HepG2 (cell line): ENCODE measurements around the gene VPS37B. TPM values are rescaled to one million over a fixed set of nuclear protein-coding genes. Genes with fewer than 3 reads are reported as not detected.

ENCODE experiments used
- ASH2L ChIP-seq: fragments of 300-600, 200-600 bp; sonication (generic); IDR thresholded peaks from 2 replicates; pipeline ENCODE4 v1.7.0; 2017; ENCODE audit warnings: low read depth, mild to moderate bottlenecking, moderate library complexity, mixed read lengths, low read length; ENCODE audit not compliant: insufficient read length
- BRD4 ChIP-seq: sonication (generic); formaldehyde crosslinking; IDR thresholded peaks from 2 replicates; pipeline ENCODE4 v1.4.0; 2020; ENCODE audit warnings: missing genetic modification reagents
- CREM ChIP-seq, 2 experiments: sonication (generic) in 1 of 2; formaldehyde crosslinking in 1 of 2; IDR thresholded peaks; 2 replicates each; pipeline versions ENCODE4 v1.4.0 to v1.6.1; 2016 to 2020; ENCODE audit warnings: antibody characterized with exemption in 1 of 2, mild to moderate bottlenecking in 1 of 2, missing genetic modification reagents in 1 of 2
- HIC2 ChIP-seq: sonication (generic); formaldehyde crosslinking; IDR thresholded peaks from 2 replicates; pipeline ENCODE4 v1.9.0; 2022; ENCODE audit warnings: low read depth, missing genetic modification reagents
- NR2C2 ChIP-seq: sonication (generic); formaldehyde crosslinking; IDR thresholded peaks from 2 replicates; pipeline ENCODE4 v1.4.0; 2020; ENCODE audit warnings: missing genetic modification reagents, mild to moderate bottlenecking, moderate library complexity, borderline replicate concordance
- NR2F6 ChIP-seq, 2 experiments: IDR thresholded peaks; 2 replicates each; pipeline ENCODE4 v1.6.1; 2016; ENCODE audit warnings: antibody characterized with exemption in 1 of 2, mild to moderate bottlenecking in 1 of 2
- PATZ1 ChIP-seq: sonication (generic); formaldehyde crosslinking; IDR thresholded peaks from 2 replicates; pipeline ENCODE4 v1.4.0; 2020; ENCODE audit warnings: missing genetic modification reagents
- RBAK ChIP-seq: sonication (generic); formaldehyde crosslinking; IDR thresholded peaks from 2 replicates; pipeline ENCODE4 v1.5.1; 2020; ENCODE audit warnings: mild to moderate bottlenecking, missing genetic modification reagents
- SAP130 ChIP-seq: IDR thresholded peaks from 2 replicates; pipeline ENCODE4 v1.6.1; 2016; ENCODE audit warnings: low read depth
- SKIL ChIP-seq: sonication (generic); formaldehyde crosslinking; IDR thresholded peaks from 2 replicates; pipeline ENCODE4 v1.8.0; 2022; ENCODE audit warnings: missing genetic modification reagents, mild to moderate bottlenecking, moderate library complexity, borderline replicate concordance
- ZHX1 ChIP-seq: sonication (generic); formaldehyde crosslinking; IDR thresholded peaks from 2 replicates; pipeline ENCODE4 v1.8.1; 2022; ENCODE audit warnings: low read depth, mild to moderate bottlenecking, missing genetic modification reagents
- ZNF12 ChIP-seq: sonication (generic); formaldehyde crosslinking; IDR thresholded peaks from 2 replicates; pipeline ENCODE4 v1.5.0; 2020; ENCODE audit warnings: missing genetic modification reagents
- ZNF383 ChIP-seq: sonication (generic); formaldehyde crosslinking; IDR thresholded peaks from 2 replicates; pipeline ENCODE4 v1.4.0; 2020; ENCODE audit warnings: missing genetic modification reagents, mild to moderate bottlenecking, borderline replicate concordance
- ZNF44 ChIP-seq: sonication (generic); formaldehyde crosslinking; IDR thresholded peaks from 2 replicates; pipeline ENCODE4 v1.5.1; 2020; ENCODE audit warnings: mild to moderate bottlenecking, missing genetic modification reagents
- ZNF501 ChIP-seq: sonication (generic); formaldehyde crosslinking; IDR thresholded peaks from 2 replicates; pipeline ENCODE4 v1.5.1; 2020; ENCODE audit warnings: mild to moderate bottlenecking, moderate library complexity, missing genetic modification reagents
- ZNF639 ChIP-seq: conservative IDR thresholded peaks from 2 replicates; pipeline ENCODE4 v1.6.1; 2018; ENCODE audit warnings: missing genetic modification reagents
- ZNF746 ChIP-seq: sonication (generic); formaldehyde crosslinking; IDR thresholded peaks from 2 replicates; pipeline ENCODE4 v1.8.0; 2022; ENCODE audit warnings: mild to moderate bottlenecking, missing genetic modification reagents
- polyA plus RNA-seq, 8 experiments: library from polyadenylated mRNA; depleted of rRNA in 3 of 8; stranded (reverse) in 7 of 8; unstranded in 1 of 8; fragments of >200 nt; fragmentation: Illumina TruSeq in 4 of 8; extraction: Trizol in 4 of 8; gene quantifications; 2 replicates each; pipeline versions ENCODE4 v1.2.1 to v1.2.3, GENCODE V29; 2011 to 2016; ENCODE audit warnings: low read depth in 4 of 8, missing spikeins in 1 of 8, mixed read lengths in 1 of 8; ENCODE audit not compliant: insufficient read depth in 1 of 8
- total RNA-seq, 5 experiments: library from RNA; depleted of rRNA; stranded (reverse); fragments of >200 nt; fragmentation: Illumina TruSeq; extraction: Trizol; gene quantifications; 2 replicates each; pipeline ENCODE4 v1.2.3, GENCODE V29; 2016; ENCODE audit warnings: low read depth in 1 of 5

The VPS37B gene
- total and polyA plus RNA-seq, 2 of the 13 experiments (the other 11 are each of a cell fraction or from before 2014, with no cell fraction given) = 4.6 to 5.3 TPM

- TF ChIP-seq ZHX1 (CRISPR knock-in tag) (no peak), ZNF639 (CRISPR knock-in tag) (no peak), ZNF383 (CRISPR knock-in tag) (no peak), ZNF746 (CRISPR knock-in tag) (no peak), CREM (IDR thresholded peaks at IDR 0.05) (peak; percentile 18; the same call in 1 of the 2 replicates), CREM (CRISPR knock-in tag; IDR thresholded peaks at IDR 0.05) (no peak), BRD4 (CRISPR knock-in tag) (no peak), PATZ1 (CRISPR knock-in tag) (0 out of 2 replicates have a peak, but pooled peaks have one; percentile 9), RBAK (CRISPR knock-in tag) (no peak), NR2C2 (CRISPR knock-in tag) (0 out of 2 replicates have a peak, but pooled peaks have one; percentile 6), NR2F6 (IDR thresholded peaks at IDR 0.05) (no peak; the same call in 1 of the 2 replicates), NR2F6 (CRISPR knock-in tag; IDR thresholded peaks at IDR 0.05) (peak; percentile 29; the same call in 1 of the 2 replicates), SKIL (CRISPR knock-in tag) (no peak), SAP130 (CRISPR knock-in tag) (peak; percentile 45; the same call in 1 of the 2 replicates), ZNF44 (no peak), ZNF501 (CRISPR knock-in tag) (0 out of 2 replicates have a peak, but pooled peaks have one; percentile 43), ASH2L (peak; percentile 48), ZNF12 (CRISPR knock-in tag) (peak; percentile 30; the same call in 1 of the 2 replicates), HIC2 (CRISPR knock-in tag) (no peak)
Measured at GRCh38 chr12:122836027-122836921, 59.6 kb downstream of the VPS37B start (continued).
